Osteocyte (in vitro differentiated cells): ENCODE data around the gene GLT1D1. TPM values are rescaled to one million over a fixed set of nuclear protein-coding genes. Genes with fewer than 3 reads are reported as not detected.

Experiments used
- DNase-seq: peaks from one replicate; pipeline ENCODE4 v3.0.0; 2021; ENCODE audit warnings: mixed read lengths; ENCODE audit not compliant: unreplicated experiment; ENCODE audit errors: extremely low spot score
- H3K27ac Mint-ChIP-seq: one replicate; pipeline ENCODE4 v1.8.0; 2021; ENCODE audit warnings: mild to moderate bottlenecking, mixed read lengths; ENCODE audit not compliant: unreplicated experiment
- H3K27me3 Mint-ChIP-seq: one replicate; pipeline ENCODE4 v1.8.0; 2021; ENCODE audit warnings: mixed read lengths; ENCODE audit not compliant: unreplicated experiment
- H3K36me3 Mint-ChIP-seq: one replicate; pipeline ENCODE4 v1.8.0; 2021; ENCODE audit warnings: mixed read lengths; ENCODE audit not compliant: unreplicated experiment
- H3K4me1 Mint-ChIP-seq: one replicate; pipeline ENCODE4 v1.8.0; 2021; ENCODE audit warnings: mixed read lengths; ENCODE audit not compliant: unreplicated experiment
- H3K4me3 Mint-ChIP-seq: one replicate; pipeline ENCODE4 v1.8.0; 2021; ENCODE audit warnings: mild to moderate bottlenecking, moderate library complexity, mixed read lengths; ENCODE audit not compliant: unreplicated experiment
- H3K9me3 Mint-ChIP-seq: one replicate; pipeline ENCODE4 v1.8.0; 2021; ENCODE audit warnings: mixed read lengths; ENCODE audit not compliant: unreplicated experiment
- CTCF ChIP-seq: fragments of 200-600 bp; sonication (generic); IDR thresholded peaks from 2 replicates; pipeline ENCODE4 v1.5.0; 2021; ENCODE audit warnings: antibody characterized with exemption, mild to moderate bottlenecking, moderate library complexity
- total RNA-seq: library from RNA; stranded (reverse); gene quantifications from 2 replicates; pipeline ENCODE4 v1.2.1, GENCODE V29; 2021

The GLT1D1 gene
- total RNA-seq, 1 donor from 2014 or later: 0.11 TPM

GRCh38 chr12:128820723-128821432, 32.4 kb upstream of the GLT1D1 start:
- no peak overlapping the region for H3K27ac Mint-ChIP-seq
- TF ChIP-seq CTCF: no peak
- no peaks in the 10 kb centered on the region for H3K9me3 Mint-ChIP-seq
- no peak overlapping the region for H3K4me3 Mint-ChIP-seq
- peaks cover 48% of the 10 kb centered on the region for H3K4me1 Mint-ChIP-seq
- DNase-seq: no peak
- H3K27me3 Mint-ChIP-seq: no peaks in the 10 kb centered on the region
- peaks cover 3% of the 10 kb centered on the region for H3K36me3 Mint-ChIP-seq

GRCh38 chr12:128823216-128823915, 29.9 kb upstream of the GLT1D1 start:
- peak overlapping the region; percentile 88 for H3K4me3 Mint-ChIP-seq
- no peak for TF ChIP-seq CTCF
- no peaks in the 10 kb centered on the region for H3K9me3 Mint-ChIP-seq
- no peak for DNase-seq
- no peaks in the 10 kb centered on the region for H3K27me3 Mint-ChIP-seq
- peak overlapping the region; percentile 92 for H3K27ac Mint-ChIP-seq
- H3K36me3 Mint-ChIP-seq: peaks cover 3% of the 10 kb centered on the region
- peaks cover 36% of the 10 kb centered on the region for H3K4me1 Mint-ChIP-seq

GRCh38 chr12:128823916-128824839, 29.1 kb upstream of the GLT1D1 start, which contains the start of gene SLC15A4:
Gene SLC15A4 (minus strand): TSS chr12:128823958. CDS start chr12:128823943, 15 bp downstream.
- peaks cover 3% of the 10 kb centered on the region for H3K36me3 Mint-ChIP-seq
- no peaks in the 10 kb centered on the region for H3K9me3 Mint-ChIP-seq
- peak within 1 kb of the TSS; percentile 88 for H3K4me3 Mint-ChIP-seq
- no peak for TF ChIP-seq CTCF
- H3K27ac Mint-ChIP-seq: peak within 1 kb of the TSS; percentile 92
- DNase-seq: peak; percentile 98
- H3K4me1 Mint-ChIP-seq: peaks cover 31% of the 10 kb centered on the region
- no peaks in the 10 kb centered on the region for H3K27me3 Mint-ChIP-seq

- no peak for TF ChIP-seq CTCF
- Mint-ChIP-seq H3K36me3 (peaks cover 1% of the 10 kb centered on the region), H3K9me3 (no peaks in the 10 kb centered on the region), H3K27me3 (no peaks in the 10 kb centered on the region), H3K4me1 (peaks cover 26% of the 10 kb centered on the region), H3K27ac (no peak overlapping the region), H3K4me3 (peak overlapping the region; percentile 38)
- no peak for DNase-seq
Measured at GRCh38 chr12:128825835-128826234, 27.4 kb upstream of the GLT1D1 start.
